CD4-positive, alpha-beta T cell treated with Interleukin-2 at 100 ng/mL for 4 hours (primary cell): Measurements from ENCODE around the gene LLGL1.
"Not testable (repeated sequence)": the region's sequence is repeated elsewhere in the genome, so short reads cannot be mapped to it uniquely, and the experiment has no call there.

Experiments
- DNase-seq: peaks from one replicate; pipeline ENCODE4 v3.0.0-alpha.2; 2020; ENCODE audit warnings: low spot score

Gene LLGL1

GRCh38 chr17:18194804-18195203, 30.6 kb upstream of the LLGL1 start:
- no peak for DNase-seq

- no peak for DNase-seq
Measured at GRCh38 chr17:18195246-18195645, 30.2 kb upstream of the LLGL1 start.

- DNase-seq: no peak
Measured at GRCh38 chr17:18197535-18198194, 27.8 kb upstream of the LLGL1 start.

- DNase-seq: no peak
Measured at GRCh38 chr17:18198530-18198929, 26.9 kb upstream of the LLGL1 start.

- no peak for DNase-seq
Measured at GRCh38 chr17:18201108-18201507, 24.3 kb upstream of the LLGL1 start.

- no peak for DNase-seq
Measured at GRCh38 chr17:18203308-18203707, 22.1 kb upstream of the LLGL1 start.

- no peak for DNase-seq
Measured at GRCh38 chr17:18205861-18206260, 19.6 kb upstream of the LLGL1 start.

GRCh38 chr17:18206962-18207361, 18.5 kb upstream of the LLGL1 start:
- DNase-seq: no peak

- no peak for DNase-seq
Measured at GRCh38 chr17:18208092-18208491, 17.3 kb upstream of the LLGL1 start.

GRCh38 chr17:18213666-18214270, 11.7 kb upstream of the LLGL1 start:
- no peak for DNase-seq

GRCh38 chr17:18216906-18217305, 8.5 kb upstream of the LLGL1 start:
- not testable (repeated sequence) for DNase-seq

GRCh38 chr17:18217412-18218015, 7.9 kb upstream of the LLGL1 start:
- peak; percentile 78 for DNase-seq

- no peak for DNase-seq
Measured at GRCh38 chr17:18218756-18219415, 6.5 kb upstream of the LLGL1 start.

- DNase-seq: no peak
Measured at GRCh38 chr17:18224053-18224386, 1.4 kb upstream of the LLGL1 start.

GRCh38 chr17:18224387-18225120, 881 bp upstream of the LLGL1 start:
- DNase-seq: no peak

GRCh38 chr17:18225642-18226283, 328 bp downstream of the LLGL1 start:
- no peak for DNase-seq

GRCh38 chr17:18226284-18226945, 980 bp downstream of the LLGL1 start:
- no peak for DNase-seq

GRCh38 chr17:18227635-18228034, 2.2 kb downstream of the LLGL1 start:
- DNase-seq: no peak

GRCh38 chr17:18228176-18228682, 2.8 kb downstream of the LLGL1 start:
- no peak for DNase-seq

GRCh38 chr17:18229254-18229653, 3.8 kb downstream of the LLGL1 start:
- no peak for DNase-seq

- no peak for DNase-seq
Measured at GRCh38 chr17:18229771-18230170, 4.3 kb downstream of the LLGL1 start.
